Measurements from ENCODE around the gene PAPSS1.
A peak's percentile ranks its signal among the peaks of the same experiment; 100 is the strongest.
"Not testable (repeated sequence)": the region's sequence is repeated elsewhere in the genome, so short reads cannot be mapped to it uniquely, and the experiment has no call there.

PAPSS1 gene

GRCh38 chr4:107740950-107741701 is 21.1 kb upstream of the PAPSS1 start:
- in situ Hi-C loops (cut with HindIII; ENCODE audit: low pct_unique_long_range_greater_than_20kb, low sequenced_read_pairs), result no loop called here
- TF ChIP-seq JUND (IDR thresholded peaks at IDR 0.05; ENCODE audit: low read depth), result no peak
- no peak for DNase-seq (ENCODE audit: low read depth in 1 of 2, low spot score in 1 of 2)

GRCh38 chr4:107740381-107740780 is 20.3 kb upstream of the PAPSS1 start:
- in situ Hi-C loops (cut with HindIII; ENCODE audit: low pct_unique_long_range_greater_than_20kb, low sequenced_read_pairs), result no loop called here
- TF ChIP-seq JUND (IDR thresholded peaks at IDR 0.05; ENCODE audit: low read depth), result no peak
- peak in 1 of 2 experiments; percentile 54 for DNase-seq (ENCODE audit: low read depth in 1 of 2, low spot score in 1 of 2)

- TF ChIP-seq JUND (IDR thresholded peaks at IDR 0.05; ENCODE audit: low read depth), result no peak
- in situ Hi-C loops (cut with HindIII; ENCODE audit: low pct_unique_long_range_greater_than_20kb, low sequenced_read_pairs), result no loop called here
- no peak for DNase-seq (ENCODE audit: low read depth in 1 of 2, low spot score in 1 of 2)
These were observed 17.4 kb upstream of the PAPSS1 start for GRCh38 chr4:107737450-107737849.

GRCh38 chr4:107736924-107737448 is 17.0 kb upstream of the PAPSS1 start:
- in situ Hi-C loops (cut with HindIII; ENCODE audit: low pct_unique_long_range_greater_than_20kb, low sequenced_read_pairs), result no loop called here
- peak; percentile 21 to 35 for DNase-seq (ENCODE audit: low read depth in 1 of 2, low spot score in 1 of 2)
- TF ChIP-seq JUND (IDR thresholded peaks at IDR 0.05; ENCODE audit: low read depth), result no peak

GRCh38 chr4:107736037-107736436 is 16.0 kb upstream of the PAPSS1 start:
- TF ChIP-seq JUND (IDR thresholded peaks at IDR 0.05; ENCODE audit: low read depth), result no peak
- in situ Hi-C loops (cut with HindIII; ENCODE audit: low pct_unique_long_range_greater_than_20kb, low sequenced_read_pairs), result no loop called here
- no peak for DNase-seq (ENCODE audit: low read depth in 1 of 2, low spot score in 1 of 2)

GRCh38 chr4:107734120-107734519 is 14.1 kb upstream of the PAPSS1 start:
- in situ Hi-C loops (cut with HindIII; ENCODE audit: low pct_unique_long_range_greater_than_20kb, low sequenced_read_pairs), result no loop called here
- DNase-seq (ENCODE audit: low read depth in 1 of 2, low spot score in 1 of 2), result peak in 1 of 2 experiments; percentile 16
- no peak for TF ChIP-seq JUND (IDR thresholded peaks at IDR 0.05; ENCODE audit: low read depth)

GRCh38 chr4:107733431-107733925 is 13.4 kb upstream of the PAPSS1 start:
- DNase-seq (ENCODE audit: low read depth in 1 of 2, low spot score in 1 of 2), result no peak
- no peak for TF ChIP-seq JUND (IDR thresholded peaks at IDR 0.05; ENCODE audit: low read depth)
- in situ Hi-C loops (cut with HindIII; ENCODE audit: low pct_unique_long_range_greater_than_20kb, low sequenced_read_pairs), result no loop called here

- in situ Hi-C loops (cut with HindIII; ENCODE audit: low pct_unique_long_range_greater_than_20kb, low sequenced_read_pairs); DNase-seq (ENCODE audit: low read depth in 1 of 2, low spot score in 1 of 2): not testable (repeated sequence)
These were observed 9.0 kb upstream of the PAPSS1 start for GRCh38 chr4:107729050-107729449.

- DNase-seq (ENCODE audit: low read depth in 1 of 2, low spot score in 1 of 2); in situ Hi-C loops (cut with HindIII; ENCODE audit: low pct_unique_long_range_greater_than_20kb, low sequenced_read_pairs): not testable (repeated sequence)
These were observed 6.3 kb upstream of the PAPSS1 start for GRCh38 chr4:107726131-107726925.

GRCh38 chr4:107725281-107725859 is 5.3 kb upstream of the PAPSS1 start:
- no peak for DNase-seq (ENCODE audit: low read depth in 1 of 2, low spot score in 1 of 2)
- in situ Hi-C loops (cut with HindIII; ENCODE audit: low pct_unique_long_range_greater_than_20kb, low sequenced_read_pairs), result no loop called here
- no peak for TF ChIP-seq JUND (IDR thresholded peaks at IDR 0.05; ENCODE audit: low read depth)

- in situ Hi-C loops (cut with HindIII; ENCODE audit: low pct_unique_long_range_greater_than_20kb, low sequenced_read_pairs); DNase-seq (ENCODE audit: low read depth in 1 of 2, low spot score in 1 of 2): not testable (repeated sequence)
These were observed 3.3 kb upstream of the PAPSS1 start for GRCh38 chr4:107723331-107723730.

- TF ChIP-seq JUND (IDR thresholded peaks at IDR 0.05; ENCODE audit: low read depth), result no peak
- DNase-seq (ENCODE audit: low read depth in 1 of 2, low spot score in 1 of 2), result no peak
- in situ Hi-C loops (cut with HindIII; ENCODE audit: low pct_unique_long_range_greater_than_20kb, low sequenced_read_pairs), result no loop called here
These were observed 1.5 kb upstream of the PAPSS1 start for GRCh38 chr4:107721436-107722100.

Data from T47D (cell line).